Right hindlimb (tissue), 1 donor: ENCODE data around the gene ACTR2.
"Not testable (repeated sequence)": the region's sequence is repeated elsewhere in the genome, so short reads cannot be mapped to it uniquely, and the experiment has no call there.

Experiments
- DNase-seq: peaks from one replicate; pipeline ENCODE4 v3.0.0-alpha.2; 2018

Gene ACTR2

GRCh38 chr2:65316072-65316471, 88.4 kb downstream of the ACTR2 start:
- peak; percentile 78 for DNase-seq

DNA sequence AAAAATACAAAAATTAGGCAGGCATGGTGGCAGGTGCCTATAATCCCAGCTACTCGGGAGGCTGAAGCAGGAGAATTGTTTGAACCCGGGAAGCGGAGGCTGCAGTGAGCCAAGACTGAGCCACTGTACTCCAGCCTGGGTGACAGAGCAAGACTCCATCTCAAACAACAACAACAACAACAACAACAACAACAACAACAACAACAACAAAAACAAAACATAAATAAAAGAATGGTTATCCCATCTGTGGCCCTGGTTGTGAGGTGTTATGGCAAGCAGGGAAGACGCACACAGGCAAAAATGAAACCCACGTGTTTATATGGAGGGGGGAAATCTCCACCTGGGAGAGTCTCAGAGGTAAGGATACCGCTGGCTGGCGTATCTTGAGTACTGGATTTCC, 89.7 kb downstream of the ACTR2 start:
- DNase-seq = not testable (repeated sequence)

- no peak for DNase-seq
These were observed 90.2 kb downstream of the ACTR2 start for GRCh38 chr2:65317841-65318240.

DNA sequence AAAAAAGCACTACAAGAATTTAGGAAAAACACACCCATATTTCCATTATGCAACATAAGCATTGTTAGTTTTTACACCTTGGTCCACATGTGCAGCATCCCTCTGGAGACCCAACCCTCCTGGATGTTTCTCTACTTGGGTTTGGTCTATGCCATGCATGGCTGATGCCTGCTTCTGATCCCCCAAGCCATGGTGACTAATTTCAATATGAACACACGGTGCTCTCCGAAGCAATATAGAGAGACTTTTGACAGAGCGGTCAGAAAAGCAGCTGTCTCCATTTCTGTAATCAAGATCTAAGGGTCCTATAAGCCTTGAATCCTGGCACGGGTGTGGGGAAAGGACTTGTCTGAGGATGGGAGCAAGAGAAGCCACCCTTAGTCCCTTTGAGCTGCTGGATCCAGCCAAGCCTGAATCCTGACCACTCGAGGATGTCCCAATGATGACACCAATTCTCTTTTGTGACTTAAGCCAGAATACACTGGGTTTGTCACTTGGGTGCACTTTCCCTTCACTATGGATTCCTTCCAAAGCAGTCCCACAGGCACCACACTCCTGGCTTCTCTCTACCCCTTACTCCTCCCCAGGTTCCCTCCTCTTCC, 91.5 kb downstream of the ACTR2 start:
- DNase-seq = no peak

GRCh38 chr2:65319674-65320041, 92.0 kb downstream of the ACTR2 start:
- DNase-seq = no peak

- no peak for DNase-seq
These were observed 92.6 kb downstream of the ACTR2 start for GRCh38 chr2:65320042-65320725.
